SK-N-MC (cell line): ENCODE measurements around the gene NFKBIL1.
A peak's percentile ranks its signal among the peaks of the same experiment; 100 is the strongest.

Experiments used
- EZH2 ChIP-seq: fragments of 200-600 bp; sonication (generic); IDR thresholded peaks from one replicate; pipeline ENCODE4 v1.6.1; 2017; ENCODE audit warnings: antibody characterized with exemption
- FOXP2 ChIP-seq: optimal IDR thresholded peaks from 2 replicates; pipeline ENCODE3; 2011; ENCODE audit warnings: mild to moderate bottlenecking, moderate library complexity; ENCODE audit not compliant: insufficient read depth; ENCODE audit errors: extremely low read length, control extremely low read depth
- POLR2AphosphoS5 ChIP-seq: IDR thresholded peaks from 2 replicates; pipeline ENCODE4 v1.6.1; 2012; ENCODE audit warnings: mild to moderate bottlenecking, low read depth, low read length, borderline replicate concordance

GRCh38 chr6:31528307-31528777, 19.1 kb upstream of the NFKBIL1 start:
- TF ChIP-seq POLR2AphosphoS5 (peak; percentile 51; the same call in 1 of the 2 replicates), EZH2 (no peak), FOXP2 (no peak)
